Embryonic facial prominence (tissue), 1 donor: Measurements from ENCODE around the gene ZC3H7B.

ENCODE experiments used
- DNase-seq: peaks from one replicate; pipeline ENCODE4 v3.0.0-alpha.2; 2016; ENCODE audit errors: extremely low spot score

ZC3H7B gene

DNA sequence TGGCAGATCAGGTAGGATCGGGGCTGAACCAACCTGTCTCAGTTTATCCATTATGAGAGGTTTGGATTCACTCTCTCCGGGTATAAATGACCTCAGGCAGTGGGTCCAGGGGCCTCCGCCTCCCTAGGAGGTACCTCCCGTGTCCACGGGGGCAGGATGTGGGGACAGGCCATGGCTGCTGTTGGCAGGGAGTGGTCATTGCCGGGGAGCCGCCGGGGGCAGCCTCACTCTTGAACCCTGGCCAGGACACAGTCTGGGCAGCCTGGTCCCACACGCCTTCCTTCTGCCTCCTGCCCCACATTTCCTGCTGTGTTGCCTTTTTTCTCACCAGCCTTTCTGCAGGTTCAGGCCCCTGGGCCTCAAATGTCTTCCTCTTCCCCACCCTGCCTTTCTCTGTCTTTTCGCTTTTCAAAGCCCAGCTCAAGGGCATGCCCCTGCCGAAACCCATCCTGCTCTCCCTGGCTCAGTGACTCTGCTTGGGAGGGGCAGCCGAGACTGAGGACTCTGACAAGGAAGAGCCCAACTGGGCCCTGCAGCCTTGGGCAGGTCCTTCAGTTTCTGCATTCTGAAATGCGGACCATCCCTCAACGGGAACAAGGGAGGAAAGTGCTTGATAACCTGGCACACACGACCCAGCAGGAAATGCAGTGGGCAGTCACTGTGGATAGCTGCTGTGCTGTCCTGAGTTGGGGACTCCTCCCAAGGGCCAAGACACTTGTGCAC is 31.1 kb downstream of the ZC3H7B start:
- no peak for DNase-seq

DNA sequence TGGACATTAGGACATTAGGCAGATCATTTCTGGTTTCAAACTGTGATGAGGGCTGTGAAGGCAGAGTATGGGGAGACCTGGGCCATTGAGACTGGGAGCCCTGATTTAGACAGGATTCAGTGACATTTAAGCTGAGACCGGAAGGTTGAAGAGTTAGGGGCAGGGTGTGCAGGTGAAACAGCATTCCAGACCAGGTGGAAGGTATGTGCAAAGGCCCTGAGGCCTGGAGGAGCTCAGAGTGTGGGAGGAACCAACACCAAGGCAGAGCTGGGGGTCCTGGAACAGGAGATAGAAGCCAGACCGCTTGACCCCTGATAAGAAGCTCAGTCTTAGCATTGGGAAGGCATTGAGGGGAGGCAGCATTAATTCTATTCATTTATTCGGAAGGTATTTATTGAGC is 32.5 kb downstream of the ZC3H7B start:
- no peak for DNase-seq

DNA sequence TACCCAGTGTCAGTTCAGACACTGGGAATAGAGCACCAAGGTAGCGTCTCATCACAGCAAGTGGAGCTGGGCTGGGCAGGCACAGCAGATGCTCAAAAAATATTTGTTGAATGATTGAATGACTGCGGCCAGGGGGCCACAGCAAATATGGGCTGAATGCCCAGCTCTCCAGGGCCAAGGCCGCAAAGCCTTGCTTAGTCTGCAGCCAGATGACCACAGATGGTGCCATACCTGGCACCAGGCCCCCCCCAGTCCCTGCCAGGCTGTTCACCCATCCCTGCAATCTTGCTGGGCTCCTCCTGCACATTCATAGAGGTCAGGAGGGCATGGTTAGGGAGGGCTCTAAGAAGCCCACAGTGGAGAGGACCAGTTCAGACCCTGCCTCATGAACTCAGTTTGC is 32.9 kb downstream of the ZC3H7B start:
- no peak for DNase-seq

DNA sequence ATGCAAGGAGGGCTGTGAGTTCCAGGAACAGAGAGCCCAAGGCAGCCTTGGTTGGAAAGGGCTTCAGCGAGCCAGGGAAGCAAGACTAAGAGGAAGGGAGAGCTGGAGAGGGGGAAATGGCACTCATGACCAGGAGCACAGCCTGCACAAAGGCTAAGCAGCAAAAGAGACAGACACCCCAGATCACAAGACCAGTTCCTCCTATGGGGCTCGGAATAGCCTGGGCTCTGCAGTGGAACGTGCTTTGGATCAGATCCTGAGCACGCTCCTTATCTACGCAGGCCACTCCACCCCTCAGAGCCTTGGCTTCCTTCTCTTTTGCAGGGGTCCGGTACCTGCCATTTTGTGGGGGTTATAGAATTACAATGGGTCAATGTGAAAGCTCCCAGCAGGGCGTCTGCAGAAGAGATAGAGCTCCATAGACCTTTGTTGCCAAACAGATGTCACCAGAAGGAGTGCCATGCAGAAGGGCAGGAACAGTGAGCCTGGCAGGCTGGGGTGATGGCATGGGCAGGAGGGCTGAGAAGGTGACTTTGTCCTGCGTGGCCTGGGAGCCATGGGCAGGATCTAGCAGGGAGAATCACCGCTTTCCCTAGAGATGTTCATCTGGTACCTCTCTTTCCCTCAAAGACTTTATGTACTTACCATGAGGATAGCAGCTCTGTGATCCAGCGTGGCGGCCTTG is 33.8 kb downstream of the ZC3H7B start:
- no peak for DNase-seq

DNA sequence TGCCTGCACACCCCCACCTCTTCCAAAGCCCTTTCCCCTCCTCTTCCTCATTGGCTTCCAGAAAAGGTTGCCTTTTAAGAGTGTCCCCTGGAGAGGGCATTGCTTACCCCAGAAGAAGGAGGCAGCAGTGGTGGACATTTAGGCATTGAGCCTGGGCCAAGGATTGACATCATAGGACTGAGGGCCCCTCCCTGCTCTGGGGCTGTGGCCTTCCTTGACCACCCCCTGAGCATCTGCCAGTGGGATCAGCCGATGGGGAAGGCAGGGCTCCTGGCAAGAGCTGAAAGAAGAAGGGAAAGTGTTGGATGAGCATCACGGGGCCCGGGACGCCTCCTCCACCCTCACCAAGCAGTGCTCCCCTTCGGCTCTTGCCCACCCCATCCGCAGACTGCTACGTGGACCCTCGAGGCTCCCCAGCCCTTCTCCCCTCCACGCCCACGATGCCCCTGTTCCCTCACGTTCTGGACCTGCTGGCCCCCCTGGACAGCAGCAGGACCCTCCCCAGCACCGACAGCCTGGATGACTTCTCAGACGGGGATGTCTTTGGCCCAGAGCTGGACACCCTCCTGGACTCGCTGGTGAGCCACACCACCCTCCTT is 37.4 kb downstream of the ZC3H7B start:
- DNase-seq: no peak

DNA sequence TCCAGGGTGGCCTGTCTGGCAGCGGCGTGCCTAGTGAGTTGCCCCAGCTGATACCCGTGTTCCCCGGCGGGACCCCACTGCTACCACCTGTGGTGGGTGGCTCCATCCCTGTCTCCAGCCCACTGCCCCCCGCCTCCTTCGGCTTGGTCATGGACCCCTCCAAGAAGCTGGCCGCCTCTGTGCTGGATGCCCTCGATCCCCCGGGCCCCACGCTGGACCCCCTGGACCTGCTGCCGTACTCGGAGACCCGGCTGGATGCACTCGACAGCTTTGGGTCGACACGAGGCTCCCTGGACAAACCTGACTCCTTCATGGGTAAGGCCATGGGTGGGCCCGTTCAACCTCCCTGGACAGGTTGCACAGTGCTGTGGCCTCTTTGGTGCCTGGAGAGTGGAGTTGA is 38.5 kb downstream of the ZC3H7B start:
- DNase-seq: no peak

DNA sequence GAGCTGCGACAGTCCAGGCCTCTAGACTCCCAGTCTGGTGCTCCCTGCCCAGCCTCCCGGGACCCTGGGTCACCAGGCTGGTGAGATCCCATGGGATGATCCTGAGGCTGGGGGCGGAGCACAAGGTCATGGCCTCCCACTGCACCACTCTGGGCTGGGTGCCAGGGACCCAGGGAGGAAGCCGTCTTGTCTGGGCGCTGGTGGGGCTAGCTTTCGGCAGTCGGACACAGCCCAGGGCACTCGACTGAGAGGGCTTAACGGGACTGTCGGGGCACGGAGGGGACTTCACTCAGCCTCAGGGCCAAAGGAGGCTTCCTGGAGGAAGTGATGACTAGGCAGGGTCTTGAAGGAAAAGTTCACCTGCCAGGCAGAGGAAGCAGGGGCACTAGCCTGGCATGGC is 39.0 kb downstream of the ZC3H7B start:
- DNase-seq: no peak

DNA sequence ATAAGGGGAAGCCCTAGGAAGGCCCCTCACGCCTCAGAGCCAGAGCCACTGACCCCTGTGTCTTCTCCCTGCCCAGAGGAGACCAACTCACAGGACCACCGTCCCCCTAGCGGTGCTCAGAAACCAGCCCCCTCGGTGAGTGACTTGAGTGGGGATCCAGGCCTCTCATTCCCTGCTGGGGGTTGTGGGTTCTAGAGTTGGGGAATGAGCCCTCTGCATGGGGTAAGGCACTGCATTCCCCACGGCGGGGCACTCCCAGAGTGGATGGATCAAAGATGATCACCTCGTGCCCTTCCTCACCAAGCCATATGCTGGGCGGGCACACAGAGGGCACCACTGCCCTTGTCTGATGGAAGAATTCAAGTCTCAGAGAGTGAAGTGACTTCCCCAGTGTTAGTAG is 39.7 kb downstream of the ZC3H7B start:
- no peak for DNase-seq

DNA sequence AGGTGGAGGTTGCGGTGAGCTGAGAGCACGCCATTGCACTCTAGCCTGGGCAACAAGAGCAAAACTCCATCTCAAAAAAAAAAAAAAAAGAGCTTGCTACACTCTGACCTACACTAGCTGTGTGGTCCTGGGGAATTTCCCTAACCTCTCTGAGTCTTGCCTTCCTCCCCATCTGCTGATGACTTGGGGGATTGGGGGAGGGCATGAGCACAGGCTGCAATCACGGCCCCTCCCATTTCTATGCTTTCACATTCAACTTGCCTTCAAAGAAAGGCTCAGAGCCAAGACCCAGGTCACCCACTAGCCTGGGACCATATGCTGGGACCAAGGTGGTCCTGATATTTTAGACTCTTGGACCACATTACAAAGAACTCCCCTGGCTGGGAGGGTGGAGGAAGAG is 40.7 kb downstream of the ZC3H7B start:
- DNase-seq: no peak

DNA sequence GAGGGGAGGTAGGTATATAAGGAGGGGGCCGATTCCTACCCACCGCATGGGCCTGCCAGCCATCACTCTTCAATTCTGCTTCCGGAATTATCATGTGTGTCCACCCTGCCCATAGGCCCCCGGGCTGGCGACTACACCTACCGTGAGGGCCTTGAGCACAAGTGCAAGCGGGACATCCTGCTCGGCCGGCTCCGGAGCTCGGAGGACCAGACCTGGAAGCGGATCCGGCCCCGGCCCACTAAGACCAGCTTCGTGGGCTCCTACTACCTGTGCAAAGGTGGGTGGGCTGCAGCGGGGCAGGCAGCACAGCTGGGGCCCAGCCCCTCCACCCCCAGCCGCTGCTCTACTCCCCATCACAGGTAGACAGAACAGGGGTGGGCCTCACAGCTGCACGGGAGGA is 42.0 kb downstream of the ZC3H7B start:
- no peak for DNase-seq

DNA sequence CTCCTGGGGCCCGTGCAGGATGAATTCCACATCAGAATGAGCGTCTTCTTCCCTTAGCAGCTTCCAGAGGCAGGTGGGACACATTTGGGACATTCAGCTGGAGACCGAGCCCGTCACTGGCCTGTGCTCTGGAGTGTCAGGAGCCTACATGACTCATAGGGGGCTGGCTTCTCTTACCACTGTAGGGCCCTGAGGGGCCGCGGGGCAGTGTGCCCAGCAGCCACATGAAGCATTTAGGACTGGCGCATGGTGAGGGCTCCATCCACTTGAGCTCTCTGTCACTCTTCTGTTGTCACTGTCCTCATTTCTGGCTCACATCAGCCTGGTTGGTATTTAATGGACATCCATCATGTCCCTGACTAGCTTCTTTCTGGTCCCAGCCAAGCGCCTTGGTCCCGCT is 42.4 kb downstream of the ZC3H7B start:
- DNase-seq: no peak

DNA sequence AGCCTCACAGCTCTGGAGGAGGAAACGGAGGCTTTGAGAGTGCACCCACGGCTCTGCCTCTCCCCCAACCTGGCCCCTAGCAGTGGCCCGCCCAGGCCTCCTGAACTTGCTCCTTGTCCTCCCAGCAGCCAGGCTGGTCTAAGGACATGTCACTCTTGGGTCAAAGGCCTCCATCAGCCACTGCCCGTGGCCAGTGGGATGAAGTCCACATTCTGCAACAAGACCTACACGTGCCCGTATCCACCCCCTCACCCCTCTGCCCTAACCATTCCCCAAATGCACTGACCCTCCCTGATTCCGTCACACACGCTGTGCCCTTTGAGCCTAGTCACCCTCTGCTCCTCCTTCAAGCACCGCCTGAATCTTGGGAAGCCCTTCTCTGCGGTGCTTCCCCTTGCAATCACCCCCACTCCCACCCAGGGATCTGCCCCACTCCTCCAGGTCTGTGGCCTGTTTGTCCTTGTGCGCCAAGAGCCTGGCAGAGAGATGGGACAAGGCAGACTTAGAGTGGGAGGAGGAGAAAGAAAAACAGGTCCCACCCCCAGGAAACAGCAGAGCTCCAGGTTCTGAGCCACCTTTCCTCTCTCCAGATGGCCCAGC is 43.0 kb downstream of the ZC3H7B start:
- no peak for DNase-seq

DNA sequence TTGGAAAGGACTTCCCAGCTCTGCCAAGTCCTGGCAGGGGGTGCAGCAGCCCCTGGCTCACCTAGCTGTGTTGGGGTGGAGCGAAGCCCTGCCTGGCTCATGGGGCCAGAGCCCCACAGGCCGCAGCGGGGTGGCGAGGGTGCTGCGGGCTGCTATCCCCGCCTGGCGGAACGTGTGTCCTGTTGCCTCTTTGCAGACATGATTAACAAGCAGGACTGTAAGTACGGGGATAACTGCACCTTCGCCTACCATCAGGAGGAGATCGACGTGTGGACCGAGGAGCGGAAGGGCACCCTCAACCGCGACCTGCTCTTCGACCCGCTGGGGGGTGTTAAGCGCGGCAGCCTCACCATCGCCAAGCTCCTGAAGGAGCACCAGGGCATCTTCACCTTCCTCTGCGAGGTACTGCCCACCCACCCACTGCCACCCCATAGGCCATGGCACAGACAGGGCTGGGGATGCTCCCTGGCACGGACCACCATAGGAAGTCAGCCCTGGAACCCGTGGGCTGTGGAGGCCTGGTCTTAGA is 44.5 kb downstream of the ZC3H7B start:
- DNase-seq: no peak

DNA sequence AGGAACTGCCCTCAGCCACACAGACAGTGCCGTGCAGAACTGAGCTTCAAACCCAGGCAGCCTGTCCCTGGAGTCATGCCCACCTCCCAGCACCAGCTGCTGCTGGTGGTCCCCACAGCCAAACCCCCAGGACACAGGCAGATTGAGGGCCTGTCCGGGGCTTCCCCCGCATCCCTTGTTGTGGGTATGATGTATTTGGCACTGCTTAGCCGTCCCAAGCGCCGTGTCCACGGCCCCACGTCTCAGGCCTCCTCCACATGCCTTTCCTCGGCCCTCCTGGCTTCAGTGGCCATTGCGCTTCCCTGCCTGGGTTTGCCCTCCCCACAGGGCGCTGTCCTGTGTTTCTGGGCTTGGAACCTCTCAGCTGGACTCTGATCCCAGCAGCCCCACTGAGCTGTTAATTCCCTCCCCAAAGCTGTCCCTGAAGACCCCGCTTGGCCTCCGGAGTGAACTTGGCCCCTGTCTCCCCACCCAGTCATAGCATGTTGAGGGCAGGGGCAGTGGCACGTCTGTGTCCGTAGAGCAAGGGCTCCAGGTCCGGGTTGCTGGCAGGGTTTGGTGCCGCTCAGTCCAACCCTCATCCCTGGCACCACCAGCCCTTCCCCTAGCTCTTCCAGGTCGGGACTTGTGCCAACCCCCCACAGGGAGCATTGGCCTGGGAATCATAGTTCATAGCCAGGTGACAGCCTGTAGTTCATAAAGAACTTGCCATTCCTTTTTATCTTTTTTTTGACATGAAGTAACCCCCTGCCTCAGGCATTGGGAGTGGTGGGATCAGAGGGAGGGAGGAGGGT is 45.9 kb downstream of the ZC3H7B start:
- DNase-seq: no peak

DNA sequence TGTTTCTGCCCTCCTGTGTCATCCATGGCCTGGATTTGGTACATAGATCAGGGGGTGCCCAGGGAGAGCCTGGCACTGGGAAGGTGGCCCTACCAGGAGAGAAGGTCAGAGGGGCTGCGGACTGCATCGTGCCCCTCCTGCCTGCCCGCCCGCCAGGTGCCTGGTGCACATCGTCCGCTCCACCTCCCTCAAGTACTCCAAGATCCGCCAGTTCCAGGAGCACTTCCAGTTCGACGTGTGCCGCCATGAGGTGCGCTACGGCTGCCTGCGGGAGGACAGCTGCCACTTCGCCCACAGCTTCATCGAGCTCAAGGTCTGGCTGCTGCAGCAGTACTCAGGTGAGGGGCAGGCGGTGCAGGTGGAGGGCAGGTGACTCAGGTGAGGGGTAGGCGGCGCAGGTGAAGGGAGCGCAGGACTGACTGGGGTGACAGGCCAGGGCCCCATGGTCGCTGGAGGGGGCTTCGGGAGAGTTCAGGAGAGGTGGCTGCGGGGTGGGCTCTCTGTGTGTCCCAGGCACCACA is 47.7 kb downstream of the ZC3H7B start:
- DNase-seq: no peak

DNA sequence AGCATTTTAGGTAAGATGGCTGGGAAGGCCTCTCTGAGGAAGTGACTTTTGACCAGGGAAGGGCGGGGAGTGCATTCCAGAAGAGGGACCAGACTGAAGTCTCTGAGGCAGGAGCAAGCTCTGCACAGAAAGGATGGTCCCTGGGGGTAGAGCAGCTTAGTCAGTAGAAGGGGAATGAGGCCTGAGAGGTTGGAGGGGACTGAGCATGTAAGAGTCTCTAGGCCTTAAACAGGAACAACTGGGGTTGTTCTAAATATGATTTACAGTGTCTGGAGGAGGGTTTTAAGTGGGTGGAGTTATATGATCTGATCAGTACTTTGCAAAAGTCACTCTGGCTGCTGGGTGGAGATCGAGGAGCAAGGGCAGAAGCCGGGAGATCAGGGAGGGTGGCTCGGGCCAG is 48.8 kb downstream of the ZC3H7B start:
- DNase-seq: no peak

DNA sequence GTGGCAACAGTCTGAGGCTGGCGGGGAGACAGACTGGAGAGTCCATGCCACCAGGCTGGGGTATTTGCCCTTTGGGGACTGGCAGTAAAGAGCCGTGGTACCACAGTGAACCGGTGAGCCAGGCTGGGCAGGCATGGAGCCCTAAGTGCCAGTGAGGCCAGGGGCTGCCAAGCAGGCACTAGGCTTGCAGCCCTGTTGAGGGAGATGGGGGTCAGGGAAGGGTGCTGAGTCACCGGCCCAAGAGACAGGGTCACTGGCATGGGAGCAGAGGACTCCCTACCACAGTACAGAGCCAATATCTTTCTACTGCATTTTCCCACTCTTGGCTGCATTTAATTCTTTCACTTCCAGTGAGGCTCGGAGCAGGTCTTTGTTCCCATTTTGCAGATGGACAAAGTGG is 49.7 kb downstream of the ZC3H7B start:
- no peak for DNase-seq

DNA sequence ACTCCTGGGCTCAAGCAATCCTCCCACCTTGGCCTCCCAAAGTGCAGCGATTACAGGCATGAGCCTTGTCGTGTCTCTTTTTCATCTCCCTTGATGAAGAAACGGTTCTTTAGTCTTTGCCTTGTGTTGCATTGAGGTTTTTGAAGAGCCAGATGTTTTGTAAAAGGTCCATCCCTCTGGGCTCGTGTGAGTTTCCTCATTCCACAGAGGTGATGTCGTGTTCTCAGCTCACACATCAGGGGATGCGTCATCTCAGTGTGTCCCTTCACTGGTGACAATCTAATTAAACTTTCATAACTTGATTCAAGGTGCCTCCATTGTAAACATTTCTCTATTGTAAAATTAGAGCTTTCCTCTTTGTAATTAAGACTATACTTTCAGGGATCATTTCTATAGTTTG is 50.7 kb downstream of the ZC3H7B start:
- DNase-seq: no peak

DNA sequence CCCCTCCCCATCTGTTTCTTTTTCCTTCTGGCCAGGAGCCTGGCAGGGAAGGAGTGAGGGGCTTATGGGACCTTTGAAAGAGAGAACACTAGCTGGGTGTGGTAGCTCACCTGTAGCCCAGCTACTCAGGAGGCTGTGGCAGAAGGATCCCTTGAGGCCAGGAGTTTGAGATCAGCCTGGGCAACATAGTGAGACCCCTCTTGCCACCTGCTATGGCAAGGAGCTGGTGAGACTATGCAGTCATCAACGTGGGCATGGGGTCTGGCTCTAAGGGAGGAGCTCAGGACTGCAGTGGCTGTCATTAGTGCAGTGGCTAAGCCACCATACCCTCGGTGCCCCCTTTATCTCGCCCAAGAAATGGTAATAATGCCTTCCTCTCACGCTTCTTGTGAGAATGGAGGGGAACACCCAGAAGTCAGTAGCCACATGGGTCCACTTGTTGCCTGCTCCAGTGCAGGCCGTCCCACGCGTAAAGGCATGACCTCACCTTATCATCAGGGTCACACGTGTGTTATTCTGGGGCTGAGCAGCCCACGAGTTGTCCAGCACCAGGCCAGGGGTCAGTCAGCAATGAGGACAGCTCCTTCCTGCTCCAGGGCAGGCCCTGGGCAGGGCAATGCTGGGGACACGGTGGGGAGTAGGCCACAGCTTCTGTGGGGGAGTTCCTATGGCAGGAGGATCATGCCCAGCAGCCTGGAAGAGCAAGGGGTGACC is 52.7 kb downstream of the ZC3H7B start:
- no peak for DNase-seq

DNA sequence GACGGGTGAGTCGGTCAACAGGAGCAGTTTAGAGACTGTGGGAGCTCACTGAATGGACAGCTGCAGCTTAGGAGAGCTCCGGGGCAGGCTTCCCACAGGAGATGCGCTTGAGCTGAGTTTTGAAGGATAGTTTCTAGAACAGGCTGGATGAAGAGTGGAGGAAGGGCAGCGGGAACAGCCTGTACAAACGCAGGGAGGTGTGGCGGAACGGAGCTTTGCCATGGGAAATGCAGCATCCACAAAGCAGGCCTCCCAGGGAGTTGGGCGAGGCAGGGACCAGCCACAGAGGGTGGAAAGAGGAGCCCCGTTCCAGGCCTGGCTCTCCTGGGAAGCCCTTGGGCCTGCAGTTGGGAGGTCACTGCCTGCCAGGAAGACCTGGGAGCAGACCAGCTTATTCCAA is 53.7 kb downstream of the ZC3H7B start:
- DNase-seq: no peak

DNA sequence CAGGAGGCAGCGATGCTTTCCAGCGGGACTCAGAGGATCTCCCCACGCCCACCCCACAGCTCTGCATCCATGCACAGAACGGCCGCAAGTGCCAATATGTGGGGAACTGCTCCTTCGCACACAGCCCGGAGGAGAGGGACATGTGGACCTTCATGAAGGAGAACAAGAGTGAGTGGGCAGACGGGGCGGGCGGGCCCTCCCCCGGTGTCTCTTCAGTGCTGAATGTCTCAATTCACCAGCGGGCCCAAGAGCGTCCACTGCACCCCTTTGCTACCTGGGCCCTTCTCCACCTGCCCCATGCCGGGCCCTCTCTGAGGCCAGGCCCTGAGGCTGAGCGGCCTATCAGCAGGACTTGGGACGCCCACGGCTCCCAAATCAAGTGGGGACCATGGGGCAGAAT is 54.6 kb downstream of the ZC3H7B start:
- no peak for DNase-seq
